ENCODE results near the gene NDST1. TPM values are rescaled to one million over a fixed set of nuclear protein-coding genes. Genes with fewer than 3 reads are reported as not detected.

Gene NDST1
- total and polyA plus RNA-seq, 2 experiments from 2014 or later: 39.1 to 129 TPM

DNA sequence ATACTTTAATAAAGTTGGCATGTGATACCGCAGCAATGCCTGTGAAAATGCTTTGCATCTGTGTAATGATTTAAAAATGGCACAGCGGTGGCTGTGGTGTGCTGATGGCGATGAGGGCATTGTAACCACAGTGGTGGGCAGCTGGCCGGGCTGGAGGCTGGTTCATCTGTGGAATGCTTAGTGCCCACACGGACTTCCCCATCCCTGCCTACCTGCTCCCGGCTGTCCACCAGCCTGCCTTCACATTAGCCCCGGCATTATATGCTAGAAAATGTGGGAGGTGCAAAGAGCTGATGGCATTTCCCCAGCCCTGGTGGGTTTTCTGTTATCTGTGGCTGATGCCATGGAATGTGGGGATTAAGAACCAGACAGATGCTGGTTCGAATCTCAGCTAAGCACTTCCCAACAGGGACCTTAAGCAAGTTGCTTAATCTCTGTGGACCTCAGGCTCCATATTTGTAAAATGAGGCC, 2.9 kb upstream of the NDST1 start:
- peak; percentile 43 for DNase-seq
- TF ChIP-seq EZH2 (IDR thresholded peaks at IDR 0.05; ENCODE audit: insufficient read depth, poor library complexity, severe bottlenecking) (no peak), EZH2phosphoT487 (IDR thresholded peaks at IDR 0.05; ENCODE audit: insufficient read depth, low read depth) (no peak)
- H3K79me2 ChIP-seq (ENCODE audit: insufficient read depth): peaks cover 100% of the 10 kb centered on the region
- peaks cover 48% of the 10 kb centered on the region for H3K4me1 ChIP-seq (ENCODE audit: insufficient read depth)
- no peak overlapping the region for H3K4me2 ChIP-seq (ENCODE audit: unreplicated experiment)
- no peak overlapping the region for H3K4me3 ChIP-seq
- H2AFZ ChIP-seq: no peak overlapping the region
- H3F3A ChIP-seq (ENCODE audit: insufficient read depth): peaks cover under 1% of the 10 kb centered on the region
- H3K9me2 ChIP-seq (ENCODE audit: insufficient read depth): no peaks in the 10 kb centered on the region
- in situ Hi-C loops (cut with MboI): no loop called here
- H3K9ac ChIP-seq: no peak overlapping the region
- 71 to 73% methylated on average over 8 of the region's 8 CpGs for WGBS, 2 experiments (ENCODE audit: low coverage in 1 of 2, low lambda C conversion rate in 2 of 2, missing lambda C conversion rate in 2 of 2)
- no peaks in the 10 kb centered on the region for H3K27me3 ChIP-seq (replicated peaks; ENCODE audit: insufficient read depth)
- H3K9me3 ChIP-seq (ENCODE audit: low read depth): no peaks in the 10 kb centered on the region
- H3K27ac ChIP-seq: peak overlapping the region; percentile 46
- no peaks in the 10 kb centered on the region; the same call in 1 of the 2 replicates for H3K36me3 ChIP-seq (ENCODE audit: low read depth)
- H4K20me1 ChIP-seq (ENCODE audit: insufficient read depth): no peaks in the 10 kb centered on the region

- Histone ChIP-seq H3K9me3 (ENCODE audit: low read depth) (no peaks in the 10 kb centered on the region), H3K79me2 (ENCODE audit: insufficient read depth) (peaks cover 100% of the 10 kb centered on the region), H3K27me3 (replicated peaks; ENCODE audit: insufficient read depth) (no peaks in the 10 kb centered on the region), H3K4me3 (no peak overlapping the region), H3K9me2 (ENCODE audit: insufficient read depth) (no peaks in the 10 kb centered on the region), H3K27ac (no peak overlapping the region), H2AFZ (no peak overlapping the region), H3K9ac (no peak overlapping the region), H3K4me2 (ENCODE audit: unreplicated experiment) (no peak overlapping the region), H3K36me3 (ENCODE audit: low read depth) (no peaks in the 10 kb centered on the region; the same call in 1 of the 2 replicates), H4K20me1 (ENCODE audit: insufficient read depth) (no peaks in the 10 kb centered on the region), H3K4me1 (ENCODE audit: insufficient read depth) (peaks cover 50% of the 10 kb centered on the region), H3F3A (ENCODE audit: insufficient read depth) (peaks cover 8% of the 10 kb centered on the region)
- 89 to 93% methylated on average over 8 of the region's 8 CpGs for WGBS, 2 experiments (ENCODE audit: low coverage in 1 of 2, low lambda C conversion rate in 2 of 2, missing lambda C conversion rate in 2 of 2)
- in situ Hi-C loops (cut with MboI): no loop called here
- no peak for TF ChIP-seq EZH2 (IDR thresholded peaks at IDR 0.05; ENCODE audit: insufficient read depth, poor library complexity, severe bottlenecking)
- no peak for TF ChIP-seq EZH2phosphoT487 (IDR thresholded peaks at IDR 0.05; ENCODE audit: insufficient read depth, low read depth)
- DNase-seq: no peak
Measured at GRCh38 chr5:150505816-150506215, 2.1 kb upstream of the NDST1 start.

DNA sequence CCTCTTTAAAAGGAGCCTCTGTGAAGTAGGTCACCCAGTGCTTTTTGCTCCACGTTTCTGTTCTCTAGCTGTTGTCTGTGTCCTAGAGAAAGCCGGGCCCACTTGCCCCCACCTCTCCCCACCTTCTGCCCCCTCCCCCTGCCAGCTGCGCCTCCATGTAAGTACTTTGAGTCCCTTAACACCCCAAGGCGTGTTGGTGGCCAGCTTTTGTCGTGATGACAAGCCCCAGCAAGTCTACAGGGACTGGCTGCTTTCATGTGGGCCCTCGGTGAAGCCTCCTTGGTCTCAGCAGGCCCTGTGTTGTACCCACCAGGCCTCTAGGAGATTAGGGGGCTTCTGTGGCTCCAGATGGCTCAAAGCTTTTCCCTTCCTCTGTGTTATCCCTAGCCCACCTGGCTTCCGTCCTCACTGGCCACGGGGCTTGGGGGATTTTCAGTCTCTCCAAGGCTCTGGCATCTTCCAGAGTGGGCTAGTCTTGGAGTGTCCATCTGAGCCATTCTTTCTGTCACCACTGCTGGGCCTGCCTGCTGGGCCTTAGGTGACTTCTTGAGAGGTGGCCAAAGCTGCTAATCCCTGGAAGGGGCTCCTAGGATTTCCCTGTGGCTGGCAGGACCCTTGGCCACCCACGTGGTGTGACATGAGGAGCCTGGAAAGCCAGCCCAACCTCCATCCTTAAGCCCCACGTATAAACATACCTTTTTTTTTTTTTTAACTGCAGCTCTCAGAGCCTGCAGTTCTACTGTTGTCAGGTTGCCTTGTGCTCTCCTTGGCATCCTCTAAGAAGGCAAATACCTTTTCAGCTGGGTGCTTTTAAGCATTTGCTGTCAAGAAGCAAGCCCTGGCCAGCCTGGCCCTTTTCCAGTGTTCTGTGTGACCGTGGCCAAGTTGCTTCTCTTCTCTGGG, 1.1 kb upstream of the NDST1 start:
- H3F3A ChIP-seq (ENCODE audit: insufficient read depth): peaks cover 10% of the 10 kb centered on the region; the same call in 1 of the 2 replicates
- no peak for DNase-seq
- WGBS, 2 experiments (ENCODE audit: low coverage in 1 of 2, low lambda C conversion rate in 2 of 2, missing lambda C conversion rate in 2 of 2): 72 to 75% methylated on average over 11 of the region's 11 CpGs
- H3K9ac ChIP-seq: no peak overlapping the region
- peaks cover 52% of the 10 kb centered on the region for H3K4me1 ChIP-seq (ENCODE audit: insufficient read depth)
- no peaks in the 10 kb centered on the region for H3K9me2 ChIP-seq (ENCODE audit: insufficient read depth)
- H3K27me3 ChIP-seq (replicated peaks; ENCODE audit: insufficient read depth): no peaks in the 10 kb centered on the region
- in situ Hi-C loops (cut with MboI): no loop called here
- H3K79me2 ChIP-seq (ENCODE audit: insufficient read depth): peaks cover 100% of the 10 kb centered on the region
- H3K9me3 ChIP-seq (ENCODE audit: low read depth): no peaks in the 10 kb centered on the region
- TF ChIP-seq EZH2 (IDR thresholded peaks at IDR 0.05; ENCODE audit: insufficient read depth, poor library complexity, severe bottlenecking): no peak
- no peak for TF ChIP-seq EZH2phosphoT487 (IDR thresholded peaks at IDR 0.05; ENCODE audit: insufficient read depth, low read depth)
- H3K4me3 ChIP-seq: no peak overlapping the region
- no peak overlapping the region for H2AFZ ChIP-seq
- no peaks in the 10 kb centered on the region for H4K20me1 ChIP-seq (ENCODE audit: insufficient read depth)
- H3K27ac ChIP-seq: no peak overlapping the region
- H3K36me3 ChIP-seq (ENCODE audit: low read depth): no peaks in the 10 kb centered on the region; the same call in 1 of the 2 replicates
- no peak overlapping the region for H3K4me2 ChIP-seq (ENCODE audit: unreplicated experiment)

DNA sequence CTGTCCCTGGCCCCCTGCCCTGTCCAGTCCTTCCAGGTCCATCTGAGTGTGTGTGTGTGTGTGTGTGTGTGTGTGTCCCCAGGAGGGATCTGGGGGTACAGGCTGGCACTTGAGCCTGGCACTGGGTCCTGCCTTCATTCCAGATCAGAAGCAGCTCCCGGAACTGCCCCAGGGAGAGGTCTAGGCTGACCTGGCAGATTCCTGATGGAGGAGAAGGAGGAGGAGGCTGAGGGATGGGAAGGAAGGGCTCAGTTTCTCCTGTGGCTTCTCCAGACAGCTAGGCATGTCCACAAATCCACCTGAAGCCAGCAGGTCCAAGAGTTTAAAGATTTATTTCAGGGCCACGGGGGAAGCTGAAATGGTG, 328 bp downstream of the NDST1 start:
- 93 to 100% methylated on average over 2 of the region's 2 CpGs for WGBS, 2 experiments (ENCODE audit: low coverage in 1 of 2, low lambda C conversion rate in 2 of 2, missing lambda C conversion rate in 2 of 2)
- TF ChIP-seq EZH2 (IDR thresholded peaks at IDR 0.05; ENCODE audit: insufficient read depth, poor library complexity, severe bottlenecking) (no peak), EZH2phosphoT487 (IDR thresholded peaks at IDR 0.05; ENCODE audit: insufficient read depth, low read depth) (no peak)

More for the DNA sequence above, 328 bp downstream of the NDST1 start:
- Histone ChIP-seq H3K4me3 (no peak overlapping the region), H3K9me3 (ENCODE audit: low read depth) (no peaks in the 10 kb centered on the region), H3K9ac (no peak overlapping the region), H3K4me1 (ENCODE audit: insufficient read depth) (peaks cover 52% of the 10 kb centered on the region), H3F3A (ENCODE audit: insufficient read depth) (peaks cover 23% of the 10 kb centered on the region), H3K36me3 (ENCODE audit: low read depth) (no peaks in the 10 kb centered on the region; the same call in 1 of the 2 replicates), H3K9me2 (ENCODE audit: insufficient read depth) (no peaks in the 10 kb centered on the region), H3K27ac (no peak overlapping the region), H4K20me1 (ENCODE audit: insufficient read depth) (no peaks in the 10 kb centered on the region), H3K79me2 (ENCODE audit: insufficient read depth) (peaks cover 100% of the 10 kb centered on the region), H2AFZ (no peak overlapping the region), H3K4me2 (ENCODE audit: unreplicated experiment) (no peak overlapping the region), H3K27me3 (replicated peaks; ENCODE audit: insufficient read depth) (no peaks in the 10 kb centered on the region)
- DNase-seq: no peak
- in situ Hi-C loops (cut with MboI): no loop called here

Data from GM23248 (cell line).